HL-60 (cell line): ENCODE results near the gene EEIG2.

Experiments
- GABPA ChIP-seq: IDR thresholded peaks from 2 replicates; pipeline ENCODE4 v1.6.1; 2012; ENCODE audit warnings: low read depth
- POLR2AphosphoS5 ChIP-seq: IDR thresholded peaks from 2 replicates; pipeline ENCODE4 v1.6.1; 2012; ENCODE audit warnings: low read depth
- TF ChIP-seq, protein P1 (sequence below): IDR thresholded peaks from one replicate; pipeline ENCODE4 v1.5.1; 2011; ENCODE audit warnings: low read length, control low read depth, inconsistent platforms; ENCODE audit not compliant: insufficient read depth

DNA sequence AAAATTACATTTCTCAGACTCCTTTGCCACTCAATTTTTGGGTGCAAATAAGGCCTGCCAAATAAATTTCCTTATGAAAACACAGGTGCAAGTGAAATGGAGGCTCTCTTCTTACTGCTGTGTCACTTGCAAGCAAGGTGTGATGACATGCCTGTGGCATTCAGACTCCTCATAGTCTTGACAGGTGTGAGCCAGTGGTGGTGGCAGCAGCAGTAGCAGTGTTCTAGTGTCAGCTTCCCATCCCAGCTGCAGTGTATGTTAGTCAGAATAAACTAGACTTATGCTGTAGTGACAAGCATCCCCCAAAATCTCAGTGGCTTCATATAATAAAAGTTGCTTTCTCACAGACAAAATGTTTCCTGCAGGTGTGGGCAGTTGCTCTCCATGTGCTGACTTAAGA, 3.8 kb upstream of the EEIG2 start:
- TF ChIP-seq, protein P1, sequence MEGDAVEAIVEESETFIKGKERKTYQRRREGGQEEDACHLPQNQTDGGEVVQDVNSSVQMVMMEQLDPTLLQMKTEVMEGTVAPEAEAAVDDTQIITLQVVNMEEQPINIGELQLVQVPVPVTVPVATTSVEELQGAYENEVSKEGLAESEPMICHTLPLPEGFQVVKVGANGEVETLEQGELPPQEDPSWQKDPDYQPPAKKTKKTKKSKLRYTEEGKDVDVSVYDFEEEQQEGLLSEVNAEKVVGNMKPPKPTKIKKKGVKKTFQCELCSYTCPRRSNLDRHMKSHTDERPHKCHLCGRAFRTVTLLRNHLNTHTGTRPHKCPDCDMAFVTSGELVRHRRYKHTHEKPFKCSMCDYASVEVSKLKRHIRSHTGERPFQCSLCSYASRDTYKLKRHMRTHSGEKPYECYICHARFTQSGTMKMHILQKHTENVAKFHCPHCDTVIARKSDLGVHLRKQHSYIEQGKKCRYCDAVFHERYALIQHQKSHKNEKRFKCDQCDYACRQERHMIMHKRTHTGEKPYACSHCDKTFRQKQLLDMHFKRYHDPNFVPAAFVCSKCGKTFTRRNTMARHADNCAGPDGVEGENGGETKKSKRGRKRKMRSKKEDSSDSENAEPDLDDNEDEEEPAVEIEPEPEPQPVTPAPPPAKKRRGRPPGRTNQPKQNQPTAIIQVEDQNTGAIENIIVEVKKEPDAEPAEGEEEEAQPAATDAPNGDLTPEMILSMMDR: no peak
- no peak for TF ChIP-seq GABPA
- no peak for TF ChIP-seq POLR2AphosphoS5
